H1 (cell line): ENCODE data around the gene GRB7. TPM values are rescaled to one million over a fixed set of nuclear protein-coding genes. Genes with fewer than 3 reads are reported as not detected.
A peak's percentile ranks its signal among the peaks of the same experiment; 100 is the strongest.

Experiments used
- CTCF ChIA-PET: fragments of 300-600 bp; sonication (Branson Sonifier 250); formaldehyde crosslinking; loops from one replicate; lab custom pipeline; 2021; ENCODE audit not compliant: partially characterized antibody; lab: Charles Lee
- POLR2A ChIA-PET: fragments of 300-600 bp; sonication (Branson Sonifier 250); formaldehyde crosslinking; loops from one replicate; lab custom pipeline; 2021; ENCODE audit warnings: inconsistent platforms; ENCODE audit not compliant: partially characterized antibody; lab: Charles Lee
- DNase-seq, 2 experiments: peaks; one replicate each; pipeline versions ENCODE4 v3.0.0 to v3.0.0-alpha.2; 2010 to 2022; ENCODE audit warnings: low spot score in 2 of 2, low read depth in 1 of 2, mixed read lengths in 1 of 2
- FAIRE-seq: peaks from 2 replicates; lab custom pipeline; 2011; peaks lifted over from hg19 to GRCh38; lab: Jason Lieb, UNC
- H2AFZ ChIP-seq: 2 replicates; pipeline ENCODE4 v1.8.1; 2012; ENCODE audit warnings: low read length, inconsistent platforms
- H2AK5ac ChIP-seq: 2 replicates; pipeline ENCODE4 v1.6.1; 2013; ENCODE audit warnings: low read depth, low read length
- H2BK120ac ChIP-seq: replicated peaks from 2 replicates; pipeline ENCODE3; 2013; ENCODE audit warnings: low read depth, low read length, inconsistent platforms
- H2BK12ac ChIP-seq: 2 replicates; pipeline ENCODE4 v1.6.1; 2013; ENCODE audit warnings: low read depth, low read length
- H2BK15ac ChIP-seq: 2 replicates; pipeline ENCODE4 v1.6.1; 2013; ENCODE audit warnings: low read length
- H2BK20ac ChIP-seq: 2 replicates; pipeline ENCODE4 v1.6.1; 2013; ENCODE audit warnings: low read length
- H2BK5ac ChIP-seq: 2 replicates; pipeline ENCODE4 v1.6.1; 2013; ENCODE audit warnings: low read depth, low read length
- H3K14ac ChIP-seq: 2 replicates; pipeline ENCODE4 v1.6.1; 2013; ENCODE audit warnings: inconsistent platforms; ENCODE audit not compliant: insufficient read length
- H3K18ac ChIP-seq: 2 replicates; pipeline ENCODE4 v1.6.1; 2013; ENCODE audit warnings: low read length; ENCODE audit errors: extremely low read depth
- H3K23ac ChIP-seq: 2 replicates; pipeline ENCODE4 v1.6.1; 2013; ENCODE audit warnings: inconsistent platforms; ENCODE audit not compliant: insufficient read length
- H3K23me2 ChIP-seq: 2 replicates; pipeline ENCODE4 v1.6.1; 2013; ENCODE audit warnings: low read depth, low read length
- H3K27ac ChIP-seq: 2 replicates; pipeline ENCODE4 v1.6.1; 2011; ENCODE audit warnings: low read depth, low read length, inconsistent platforms
- H3K27me3 ChIP-seq, 4 experiments: replicated peaks in 1 of 4; 1 replicate in 1 of 4; 2 replicates in 3 of 4; pipeline versions ENCODE4 v1.6.1 to v1.8.1; 2011 to 2013; ENCODE audit warnings: low read length in 3 of 4, mild to moderate bottlenecking in 3 of 4, inconsistent platforms in 2 of 4, mixed read lengths in 2 of 4, moderate library complexity in 1 of 4; ENCODE audit not compliant: control insufficient read depth in 3 of 4, insufficient read depth in 3 of 4; ENCODE audit errors: extremely low read depth in 1 of 4
- H3K36me3 ChIP-seq, 4 experiments: 2 replicates each; pipeline versions ENCODE4 v1.6.1 to v1.8.1; 2011 to 2013; ENCODE audit warnings: mild to moderate bottlenecking in 4 of 4, low read length in 3 of 4, moderate library complexity in 2 of 4, control low read depth in 1 of 4, inconsistent platforms in 1 of 4; ENCODE audit not compliant: insufficient read depth in 4 of 4, control insufficient read depth in 2 of 4
- H3K4ac ChIP-seq: replicated peaks from 2 replicates; pipeline ENCODE3; 2013; ENCODE audit warnings: low read length, low read depth, mixed read lengths, inconsistent platforms; ENCODE audit not compliant: insufficient read length
- H3K4me1 ChIP-seq, 4 experiments: replicated peaks in 1 of 4; 1 replicate in 1 of 4; 2 replicates in 3 of 4; pipeline versions ENCODE4 v1.6.1 to v1.8.1; 2011 to 2013; ENCODE audit warnings: low read length in 3 of 4, inconsistent platforms in 2 of 4, mixed read lengths in 1 of 4; ENCODE audit not compliant: insufficient read depth in 4 of 4, control insufficient read depth in 3 of 4
- H3K4me2 ChIP-seq, 2 experiments: 2 replicates each; pipeline versions ENCODE4 v1.6.1 to v1.8.1; 2011 to 2013; ENCODE audit warnings: low read depth in 2 of 2, low read length in 2 of 2, control low read depth in 1 of 2, inconsistent platforms in 1 of 2, mild to moderate bottlenecking in 1 of 2; ENCODE audit not compliant: insufficient read depth in 1 of 2
- H3K4me3 ChIP-seq, 4 experiments: fragments of 200-600, 300-600 bp in 1 of 4; sonication (generic), shearing (Covaris generic), sonication (Bioruptor Twin) in 1 of 4; 2 replicates each; pipeline versions ENCODE4 v1.5.1 to v1.8.1; 2011 to 2016; ENCODE audit warnings: low read length in 4 of 4, low read depth in 3 of 4, control low read depth in 2 of 4, inconsistent platforms in 2 of 4, mild to moderate bottlenecking in 2 of 4, mixed read lengths in 1 of 4, moderate library complexity in 1 of 4; ENCODE audit not compliant: insufficient read depth in 2 of 4; ENCODE audit errors: extremely low read depth in 1 of 4
- H3K56ac ChIP-seq: replicated peaks from 2 replicates; pipeline ENCODE3; 2013; ENCODE audit warnings: low read depth, mild to moderate bottlenecking, mixed read lengths, low read length, inconsistent platforms; ENCODE audit not compliant: insufficient read length
- H3K79me1 ChIP-seq: 2 replicates; pipeline ENCODE4 v1.6.1; 2013; ENCODE audit warnings: low read depth, low read length, control low read depth
- H3K79me2 ChIP-seq, 2 experiments: 2 replicates each; pipeline versions ENCODE4 v1.6.1 to v1.8.1; 2012 to 2013; ENCODE audit warnings: low read length in 2 of 2, mild to moderate bottlenecking in 2 of 2, inconsistent platforms in 1 of 2; ENCODE audit not compliant: insufficient read depth in 2 of 2, control insufficient read depth in 1 of 2
- H3K9ac ChIP-seq, 4 experiments: replicated peaks in 1 of 4; 1 replicate in 1 of 4; 2 replicates in 3 of 4; pipeline versions ENCODE4 v1.6.1 to v1.8.1; 2011 to 2013; ENCODE audit warnings: low read depth in 3 of 4, low read length in 3 of 4, control low read depth in 2 of 4, mild to moderate bottlenecking in 2 of 4, moderate library complexity in 2 of 4, inconsistent platforms in 1 of 4; ENCODE audit errors: extremely low read depth in 1 of 4
- H3K9me3 ChIP-seq, 2 experiments: 2 replicates each; pipeline versions ENCODE4 v1.6.1 to v1.8.1; 2012 to 2013; ENCODE audit warnings: mild to moderate bottlenecking in 2 of 2, moderate library complexity in 2 of 2, control low read depth in 1 of 2, inconsistent platforms in 1 of 2, low read depth in 1 of 2, low read length in 1 of 2, mixed read lengths in 1 of 2; ENCODE audit not compliant: insufficient read depth in 2 of 2
- H4K20me1 ChIP-seq, 2 experiments: replicated peaks in 1 of 2; 2 replicates each; pipeline versions ENCODE3 to v1.8.1; 2011 to 2013; ENCODE audit warnings: inconsistent platforms in 2 of 2, low read length in 2 of 2, mild to moderate bottlenecking in 1 of 2; ENCODE audit not compliant: insufficient read depth in 2 of 2, control insufficient read depth in 1 of 2
- H4K5ac ChIP-seq: 2 replicates; pipeline ENCODE4 v1.6.1; 2013; ENCODE audit warnings: low read length, low read depth, mixed read lengths, inconsistent platforms; ENCODE audit not compliant: insufficient read length
- H4K8ac ChIP-seq: 2 replicates; pipeline ENCODE4 v1.8.0; 2013; ENCODE audit warnings: mild to moderate bottlenecking, moderate library complexity, low read length, inconsistent platforms; ENCODE audit not compliant: insufficient read depth; ENCODE audit errors: extremely low read depth
- H4K91ac ChIP-seq: replicated peaks from 2 replicates; pipeline ENCODE3; 2013; ENCODE audit warnings: low read length, mixed read lengths, inconsistent platforms; ENCODE audit not compliant: insufficient read length
- CTBP2 ChIP-seq: IDR thresholded peaks from 2 replicates; pipeline ENCODE4 v1.7.0; 2011; ENCODE audit warnings: borderline replicate concordance, mild to moderate bottlenecking, moderate library complexity, mixed read lengths, low read length; ENCODE audit not compliant: insufficient read depth, insufficient read length
- CTCF ChIP-seq, 3 experiments: IDR thresholded peaks; 1 replicate in 2 of 3; 2 replicates in 1 of 3; pipeline versions ENCODE4 v1.5.1 to v1.6.1; 2011; ENCODE audit warnings: low read length in 3 of 3, mild to moderate bottlenecking in 3 of 3, inconsistent platforms in 2 of 3, low read depth in 1 of 3, moderate library complexity in 1 of 3; ENCODE audit not compliant: insufficient read depth in 1 of 3; ENCODE audit errors: control extremely low read depth in 1 of 3
- EP300 ChIP-seq, 2 experiments: IDR thresholded peaks; 1 replicate in 1 of 2; 2 replicates in 1 of 2; pipeline ENCODE4 v1.6.1; 2011 to 2012; ENCODE audit warnings: low read depth in 2 of 2, low read length in 2 of 2, mild to moderate bottlenecking in 2 of 2, borderline replicate concordance in 1 of 2, inconsistent platforms in 1 of 2, moderate library complexity in 1 of 2
- HDAC6 ChIP-seq: IDR thresholded peaks from one replicate; pipeline ENCODE4 v1.7.1; 2012; ENCODE audit warnings: low read depth, mild to moderate bottlenecking, inconsistent platforms, low read length, moderate library complexity
- KDM4A ChIP-seq: IDR thresholded peaks from one replicate; pipeline ENCODE4 v1.7.1; 2012; ENCODE audit warnings: low read depth, mild to moderate bottlenecking, moderate library complexity, low read length, inconsistent platforms; ENCODE audit not compliant: severe bottlenecking
- RAD21 ChIP-seq, 2 experiments: IDR thresholded peaks in 1 of 2; conservative IDR thresholded peaks in 1 of 2; 2 replicates each; pipeline ENCODE4 v1.6.1; 2011; ENCODE audit warnings: low read depth in 2 of 2, low read length in 2 of 2, improper control_type of control experiment in 1 of 2, inconsistent platforms in 1 of 2, mild to moderate bottlenecking in 1 of 2, moderate library complexity in 1 of 2
- RFX5 ChIP-seq: IDR thresholded peaks from 2 replicates; pipeline ENCODE4 v1.6.1; 2011; ENCODE audit warnings: low read depth, low read length, improper control_type of control experiment, borderline replicate concordance
- WGBS, 2 experiments: shearing (Covaris generic) in 1 of 2; methylation state at CpG; one replicate each; pipeline versions ENCODE4 v1.1.6 to v1.1.7; 2013 to 2015; ENCODE audit warnings: low lambda C conversion rate in 2 of 2, mixed read lengths in 2 of 2, inconsistent platforms in 1 of 2, low coverage in 1 of 2, missing lambda C conversion rate in 1 of 2; ENCODE audit not compliant: insufficient replicate concordance in 2 of 2, insufficient coverage in 1 of 2, insufficient read length in 1 of 2; ENCODE audit errors: extremely low coverage in 1 of 2, missing lambda C conversion rate in 1 of 2; 5-methylcytosine and 5-hydroxymethylcytosine counted together
- polyA plus RNA-seq, 7 experiments: library from polyadenylated mRNA; depleted of rRNA in 3 of 7; stranded (reverse) in 5 of 7; unstranded in 2 of 7; fragments of >200 nt in 5 of 7; fragments of 200-250 nt in 2 of 7; gene quantifications; 1 replicate in 5 of 7; 2 replicates in 1 of 7; 4 replicates in 1 of 7; pipeline versions ENCODE4 v1.2.1 to v1.2.3, GENCODE V29; 2011 to 2013; ENCODE audit warnings: missing spikeins in 2 of 7, mixed read lengths in 2 of 7
- total RNA-seq: library from RNA; stranded (reverse); fragmentation: NEBNext Ultra II Directional; extraction: Animal tissue kit (Norgen Biotek cat#: 25700); gene quantifications from 2 replicates; pipeline ENCODE4 v1.2.1, GENCODE V29; 2021

GRB7 gene
- total and polyA plus RNA-seq, 2 of the 8 experiments (the other 6 are each of a cell fraction or from before 2014, with no cell fraction given) = 32.2 to 41.5 TPM

- Histone ChIP-seq H3K14ac (no peak overlapping the region), H3K36me3 (no peaks in the 10 kb centered on the region), H4K5ac (no peak overlapping the region), H3K4me1 (no peaks in the 10 kb centered on the region), H3K23me2 (no peaks in the 10 kb centered on the region), H2BK15ac (no peak overlapping the region), H3K9me3 (no peaks in the 10 kb centered on the region), H3K27ac (no peak overlapping the region), H3K4me2 (no peak overlapping the region), H3K4ac (no peak overlapping the region), H4K20me1 (no peaks in the 10 kb centered on the region), H2AFZ (no peak overlapping the region), H3K56ac (no peak overlapping the region), H2BK20ac (no peak overlapping the region), H4K8ac (no peak overlapping the region), H2BK5ac (no peak overlapping the region), H2BK12ac (no peak overlapping the region), H3K79me2 (no peaks in the 10 kb centered on the region), H4K91ac (no peak overlapping the region), H3K18ac (no peak overlapping the region), H3K23ac (no peak overlapping the region), H3K4me3 (no peak overlapping the region), H2BK120ac (no peak overlapping the region), H2AK5ac (no peak overlapping the region), H3K27me3 (no peaks in the 10 kb centered on the region), H3K79me1 (no peaks in the 10 kb centered on the region), H3K9ac (no peak overlapping the region)
- TF ChIP-seq KDM4A = no peak
- TF ChIP-seq HDAC6 = no peak
- no peak for TF ChIP-seq CTBP2
- TF ChIP-seq EP300 (IDR thresholded peaks at IDR 0.05; ENCODE audit: borderline replicate concordance in 1 of 2, low read depth in 2 of 2, low read length in 2 of 2) = no peak
- TF ChIP-seq CTCF (IDR thresholded peaks at IDR 0.05; ENCODE audit: control extremely low read depth in 1 of 3, insufficient read depth in 1 of 3, low read depth in 1 of 3, low read length in 3 of 3) = peak in 1 of 3 experiments; percentile 23; a peak in 1 of 4 replicates
- TF ChIP-seq RAD21 (IDR thresholded peaks at IDR 0.05 in 1 of 2, conservative IDR thresholded peaks at IDR 0.05 in 1 of 2; ENCODE audit: low read depth in 2 of 2, low read length in 2 of 2) = 0 out of 4 replicates have a peak, but pooled peaks of 1 of the 2 experiments have one; percentile 6
- no peak for TF ChIP-seq RFX5
- ChIA-PET POLR2A (interaction anchor here (0.6 kb wide), 1 partner anchor 405 kb away, joined by 3 read pairs; no protein-coding TSS in a partner anchor), CTCF (interaction anchor here (1.6 kb wide), 1 partner anchor 44 kb away, joined by 3 read pairs; no protein-coding TSS in a partner anchor)
- WGBS, 2 experiments = 84% methylated on average over 8 of the region's 8 CpGs; no CpG with 5 or more reads in 1 of the 2 experiments
- no peak for FAIRE-seq
- no peak for DNase-seq
Measured at GRCh38 chr17:39787743-39788484, 50.2 kb downstream of the GRB7 start.
